ENCODE measurements around the gene ZSWIM8. TPM values are rescaled to one million over a fixed set of nuclear protein-coding genes. Genes with fewer than 3 reads are reported as not detected.
A peak's percentile ranks its signal among the peaks of the same experiment; 100 is the strongest.
"Not testable (repeated sequence)": the region's sequence is repeated elsewhere in the genome, so short reads cannot be mapped to it uniquely, and the experiment has no call there.

The ZSWIM8 gene
- total RNA-seq, 2 donors from 2014 or later = 56.7 to 118 TPM

GRCh38 chr10:73815719-73816030 lies 30.3 kb downstream of the ZSWIM8 start:
- peaks cover under 1 to 10% of the 10 kb centered on the region in 2 donors for H3K36me3 Mint-ChIP-seq

GRCh38 chr10:73816917-73817729 lies 31.7 kb downstream of the ZSWIM8 start:
- no peak for ATAC-seq

More at GRCh38 chr10:73815719-73816030, 30.3 kb downstream of the ZSWIM8 start:
- Mint-ChIP-seq H3K27ac (no peak overlapping the region), H3K9me3 (no peaks in the 10 kb centered on the region)
- DNase-seq (ENCODE audit: low spot score in 2 of 2) (no peak), ATAC-seq (no peak)

GRCh38 chr10:73817826-73818225 lies 32.4 kb downstream of the ZSWIM8 start:
- Mint-ChIP-seq H3K9me3 (no peaks in the 10 kb centered on the region), H3K27ac (peak overlapping the region; percentile 33 to 67), H3K36me3 (peaks cover 0 to 5% of the 10 kb centered on the region in 2 donors)
- no peak for DNase-seq (ENCODE audit: low spot score in 2 of 2)
- no peak for ATAC-seq

More at GRCh38 chr10:73816917-73817729, 31.7 kb downstream of the ZSWIM8 start:
- Mint-ChIP-seq H3K9me3 (no peaks in the 10 kb centered on the region), H3K36me3 (peaks cover 0 to 9% of the 10 kb centered on the region in 2 donors), H3K27ac (peak overlapping the region; percentile 55 to 88)
- no peak for DNase-seq (ENCODE audit: low spot score in 2 of 2)

- DNase-seq (ENCODE audit: low spot score in 2 of 2) (no peak), ATAC-seq (no peak)
- no peaks in the 10 kb centered on the region for H3K9me3 Mint-ChIP-seq
- no peaks in the 10 kb centered on the region for H3K36me3 Mint-ChIP-seq
- H3K27ac Mint-ChIP-seq = peak overlapping the region; percentile 33 to 67
Observed at GRCh38 chr10:73818402-73818801, 33.0 kb downstream of the ZSWIM8 start.

GRCh38 chr10:73819081-73819480 lies 33.7 kb downstream of the ZSWIM8 start:
- no peak for DNase-seq (ENCODE audit: low spot score in 2 of 2)
- H3K9me3 Mint-ChIP-seq = no peaks in the 10 kb centered on the region
- no peak for ATAC-seq
- H3K36me3 Mint-ChIP-seq = no peaks in the 10 kb centered on the region
- H3K27ac Mint-ChIP-seq = peak overlapping the region in 1 of 2 donors; percentile 57

GRCh38 chr10:73819513-73820093 lies 34.2 kb downstream of the ZSWIM8 start:
- peak in 1 of 2 donors; percentile 9 for ATAC-seq
- no peaks in the 10 kb centered on the region for H3K36me3 Mint-ChIP-seq
- H3K27ac Mint-ChIP-seq = peak overlapping the region in 1 of 2 donors; percentile 90

GRCh38 chr10:73823391-73823790 lies 38.0 kb downstream of the ZSWIM8 start:
- DNase-seq (ENCODE audit: low spot score in 2 of 2) (no peak), ATAC-seq (no peak)
- Mint-ChIP-seq H3K27ac (no peak overlapping the region), H3K9me3 (no peaks in the 10 kb centered on the region), H3K36me3 (no peaks in the 10 kb centered on the region)

More at GRCh38 chr10:73819513-73820093, 34.2 kb downstream of the ZSWIM8 start:
- no peaks in the 10 kb centered on the region for H3K9me3 Mint-ChIP-seq
- peak in 1 of 2 donors; percentile 57 for DNase-seq (ENCODE audit: low spot score in 2 of 2)

GRCh38 chr10:73824146-73824725 lies 38.8 kb downstream of the ZSWIM8 start:
- ATAC-seq (no peak), DNase-seq (ENCODE audit: low spot score in 2 of 2) (no peak)
- H3K36me3 Mint-ChIP-seq = no peaks in the 10 kb centered on the region
- H3K27ac Mint-ChIP-seq = peak overlapping the region; percentile 79 to 80
- no peaks in the 10 kb centered on the region for H3K9me3 Mint-ChIP-seq

- ATAC-seq (no peak), DNase-seq (ENCODE audit: low spot score in 2 of 2) (no peak)
- Mint-ChIP-seq H3K36me3 (no peaks in the 10 kb centered on the region), H3K27ac (peak overlapping the region in 1 of 2 donors; percentile 60), H3K9me3 (no peaks in the 10 kb centered on the region)
Observed at GRCh38 chr10:73827346-73828089, 42.1 kb downstream of the ZSWIM8 start.

- Mint-ChIP-seq H3K27ac (no peak overlapping the region), H3K36me3 (no peaks in the 10 kb centered on the region), H3K9me3 (no peaks in the 10 kb centered on the region)
- no peak for ATAC-seq
- DNase-seq (ENCODE audit: low spot score in 2 of 2) = no peak
Observed at GRCh38 chr10:73828161-73828560, 42.8 kb downstream of the ZSWIM8 start.

- not testable (repeated sequence) for H3K9me3 Mint-ChIP-seq; ATAC-seq; H3K27ac Mint-ChIP-seq; DNase-seq (ENCODE audit: low spot score in 2 of 2); H3K36me3 Mint-ChIP-seq
Observed at GRCh38 chr10:73829090-73829489, 43.7 kb downstream of the ZSWIM8 start.

GRCh38 chr10:73836427-73836980 lies 51.1 kb downstream of the ZSWIM8 start:
- DNase-seq (ENCODE audit: low spot score in 2 of 2) = no peak
- ATAC-seq = no peak
- no peaks in the 10 kb centered on the region for H3K36me3 Mint-ChIP-seq
- H3K27ac Mint-ChIP-seq = peak overlapping the region in 1 of 2 donors; percentile 1
- H3K9me3 Mint-ChIP-seq = no peaks in the 10 kb centered on the region

- no peaks in the 10 kb centered on the region for H3K9me3 Mint-ChIP-seq
- H3K36me3 Mint-ChIP-seq = no peaks in the 10 kb centered on the region
- H3K27ac Mint-ChIP-seq = no peak overlapping the region
- DNase-seq (ENCODE audit: low spot score in 2 of 2) (no peak), ATAC-seq (no peak)
Observed at GRCh38 chr10:73837072-73837471, 51.7 kb downstream of the ZSWIM8 start.

GRCh38 chr10:73838008-73838567 lies 52.7 kb downstream of the ZSWIM8 start:
- Mint-ChIP-seq H3K9me3 (no peaks in the 10 kb centered on the region), H3K36me3 (no peaks in the 10 kb centered on the region), H3K27ac (no peak overlapping the region)
- DNase-seq (ENCODE audit: low spot score in 2 of 2) (no peak), ATAC-seq (no peak)

- ATAC-seq (no peak), DNase-seq (ENCODE audit: low spot score in 2 of 2) (no peak)
- Mint-ChIP-seq H3K9me3 (no peaks in the 10 kb centered on the region), H3K36me3 (no peaks in the 10 kb centered on the region), H3K27ac (no peak overlapping the region)
Observed at GRCh38 chr10:73838827-73839226, 53.4 kb downstream of the ZSWIM8 start.

GRCh38 chr10:73839276-73839966 lies 54.0 kb downstream of the ZSWIM8 start:
- no peaks in the 10 kb centered on the region for H3K36me3 Mint-ChIP-seq
- H3K9me3 Mint-ChIP-seq = no peaks in the 10 kb centered on the region
- no peak overlapping the region for H3K27ac Mint-ChIP-seq
- ATAC-seq (no peak), DNase-seq (ENCODE audit: low spot score in 2 of 2) (no peak)

Measured in activated naive CD4-positive, alpha-beta T cell treated with anti-CD3 and anti-CD28 coated beads, Interleukin-2, amount 50 U/mL, for 72 hours (primary cell).